GM12878 (cell line): ENCODE results near the gene RMI2. TPM values are rescaled to one million over a fixed set of nuclear protein-coding genes. Genes with fewer than 3 reads are reported as not detected.

Source experiments
- ATAC-seq: fragments of 200-7000 bp; cut with Tn5 transposase; 3 replicates; pipeline ENCODE4 v1.9.1; 2020; ENCODE audit warnings: mild to moderate bottlenecking, moderate library complexity
- BruUV-seq: library from RNA; stranded (reverse); fragments of 400-500 nt; replicated peaks from 2 replicates; lab custom pipeline; 2021; lab: Mats Ljungman, UMichigan
- CTCF ChIA-PET: fragments of 300-600 bp; sonication (Branson Sonifier 250); formaldehyde crosslinking; extraction: SDS; loops from one replicate; lab custom pipeline; 2021; ENCODE audit warnings: inconsistent platforms; lab: Yijun Ruan, JAX
- POLR2A ChIA-PET: fragments of 350-600 bp; formaldehyde crosslinking; extraction: SDS; loops from one replicate; lab custom pipeline; 2021; ENCODE audit warnings: inconsistent platforms; lab: Charles Lee
- RAD21 ChIA-PET: fragments of 300-600 bp; sonication (Branson Sonifier 250); formaldehyde crosslinking; loops from one replicate; lab custom pipeline; 2023; ENCODE audit warnings: antibody characterized with exemption; ENCODE audit not compliant: unreplicated experiment; lab: Charles Lee
- SMC1A ChIA-PET: fragments of 300-600 bp; sonication (Branson Sonifier 250); formaldehyde crosslinking; loops from one replicate; lab custom pipeline; 2023; ENCODE audit not compliant: unreplicated experiment, uncharacterized antibody; lab: Charles Lee
- DNase-seq: peaks from one replicate; pipeline ENCODE4 v3.0.0-alpha.2; 2011; ENCODE audit warnings: low read depth, low spot score
- FAIRE-seq: peaks from 3 replicates; lab custom pipeline; 2011; peaks lifted over from hg19 to GRCh38; lab: Jason Lieb, UNC
- H2AFZ ChIP-seq: 2 replicates; pipeline ENCODE4 v1.6.0; 2011; ENCODE audit warnings: low read depth, low read length, control low read depth; ENCODE audit not compliant: control insufficient read depth
- H3K27ac ChIP-seq: 2 replicates; pipeline ENCODE4 v1.5.1; 2011; ENCODE audit warnings: control low read depth; ENCODE audit not compliant: control insufficient read depth, insufficient read depth
- H3K27me3 ChIP-seq, 2 experiments: replicated peaks in 1 of 2; 2 replicates each; pipeline versions ENCODE4 v1.6.0 to v1.6.1; 2011; ENCODE audit warnings: low read length in 1 of 2; ENCODE audit not compliant: control insufficient read depth in 2 of 2, insufficient read depth in 2 of 2
- H3K36me3 ChIP-seq, 2 experiments: 2 replicates each; pipeline ENCODE4 v1.5.1; 2011; ENCODE audit warnings: low read length in 1 of 2; ENCODE audit not compliant: control insufficient read depth in 2 of 2, insufficient read depth in 2 of 2
- H3K4me1 ChIP-seq: 2 replicates; pipeline ENCODE4 v1.6.1; 2011; ENCODE audit warnings: mild to moderate bottlenecking, low read length, moderate library complexity, mixed read lengths; ENCODE audit not compliant: control insufficient read depth, insufficient read depth
- H3K4me2 ChIP-seq: 2 replicates; pipeline ENCODE4 v1.6.0; 2011; ENCODE audit warnings: control low read depth; ENCODE audit not compliant: control insufficient read depth, insufficient read depth
- H3K4me3 ChIP-seq: fragments of 200-600 bp; sonication (generic); 2 replicates; pipeline ENCODE4 v1.5.1; 2016
- H3K79me2 ChIP-seq: 2 replicates; pipeline ENCODE4 v1.6.0; 2011; ENCODE audit warnings: low read length; ENCODE audit not compliant: control insufficient read depth, insufficient read depth
- H3K9ac ChIP-seq: 2 replicates; pipeline ENCODE4 v1.8.0; 2011; ENCODE audit warnings: low read length, control low read depth, mixed read lengths; ENCODE audit not compliant: control insufficient read depth, insufficient read depth
- H3K9me3 ChIP-seq: replicated peaks from 3 replicates; pipeline ENCODE4 v1.5.1; 2011; ENCODE audit warnings: mild to moderate bottlenecking, low read length; ENCODE audit not compliant: control insufficient read depth, insufficient read depth
- H4K20me1 ChIP-seq: 2 replicates; pipeline ENCODE4 v1.6.0; 2011; ENCODE audit not compliant: control insufficient read depth, insufficient read depth
- NFYB ChIP-seq: IDR thresholded peaks from 2 replicates; pipeline ENCODE4 v1.6.1; 2011; ENCODE audit warnings: low read depth, mild to moderate bottlenecking, low read length, improper control_type of control experiment, moderate library complexity; ENCODE audit not compliant: insufficient read depth
- RAD21 ChIP-seq: IDR thresholded peaks from 2 replicates; pipeline ENCODE4 v1.6.1; 2011; ENCODE audit warnings: mild to moderate bottlenecking, low read depth, low read length, moderate library complexity; ENCODE audit not compliant: insufficient read depth
- RAD51 ChIP-seq: fragments of 450-650 bp; IDR thresholded peaks from 2 replicates; pipeline ENCODE4 v1.6.1; 2016; ENCODE audit warnings: moderate library complexity, mild to moderate bottlenecking, inconsistent platforms
- RELA ChIP-seq: fragments of 450-650 bp; IDR thresholded peaks from 2 replicates; pipeline ENCODE4 v1.8.0; 2014; ENCODE audit warnings: borderline replicate concordance; ENCODE audit not compliant: partially characterized antibody
- SMAD1 ChIP-seq: fragments of 450-650 bp; IDR thresholded peaks from 2 replicates; pipeline ENCODE4 v1.6.1; 2018; ENCODE audit warnings: mild to moderate bottlenecking, low read depth; ENCODE audit not compliant: partially characterized antibody
- SREBF1 ChIP-seq: IDR thresholded peaks from 2 replicates; pipeline ENCODE4 v1.6.1; 2012; ENCODE audit warnings: mild to moderate bottlenecking, low read length
- ZNF622 ChIP-seq: fragments of 450-650 bp; IDR thresholded peaks from 2 replicates; pipeline ENCODE4 v1.6.1; 2017; ENCODE audit warnings: mild to moderate bottlenecking, inconsistent platforms
- WGBS: methylation state at CpG from one replicate; pipeline ENCODE4 v1.1.6; 2016; ENCODE audit warnings: low lambda C conversion rate; ENCODE audit not compliant: insufficient replicate concordance, insufficient coverage; ENCODE audit errors: missing lambda C conversion rate; 5-methylcytosine and 5-hydroxymethylcytosine counted together
- in situ Hi-C: fragments of 300-500 bp; cut with MboI; formaldehyde crosslinking; loops from 9 replicates; pipeline ENCODE4 v1.14.3; 2018; ENCODE audit warnings: mixed read lengths
- intact Hi-C: fragments of 100-400 bp; cut with micrococcal nuclease; formaldehyde crosslinking; loops from one replicate; pipeline ENCODE4 v1.14.2; 2022; ENCODE audit not compliant: unreplicated experiment
- polyA plus RNA-seq, 11 experiments: library from polyadenylated mRNA; depleted of rRNA in 4 of 11; unstranded in 6 of 11; stranded (reverse) in 5 of 11; fragments of >200 nt; fragmentation: Nextera tagmentation in 4 of 11; fragmentation: Illumina TruSeq in 1 of 11; extraction: Ambion mirVana in 4 of 11; extraction: Trizol in 1 of 11; gene quantifications; 1 replicate in 1 of 11; 2 replicates in 10 of 11; pipeline versions ENCODE4 v1.2.1 to v1.2.3, GENCODE V29; 2011 to 2016; ENCODE audit warnings: inconsistent platforms in 2 of 11, missing spikeins in 2 of 11, low read depth in 1 of 11
- total RNA-seq, 4 experiments: library from RNA; depleted of rRNA in 3 of 4; stranded (reverse); fragments of >200 nt in 3 of 4; fragmentation: Illumina TruSeq in 1 of 4; extraction: Trizol in 1 of 4; gene quantifications; 2 replicates each; pipeline versions ENCODE4 v1.2.1 to v1.2.3, GENCODE V29; 2013 to 2021
- TF ChIP-seq, protein P1 (sequence below): fragments of 450-650 bp; formaldehyde crosslinking; IDR thresholded peaks from 2 replicates; pipeline ENCODE4 v1.4.0; 2022; ENCODE audit warnings: mild to moderate bottlenecking, moderate library complexity

RMI2 gene
- total and polyA plus RNA-seq, 10 of the 15 experiments (the other 5 are each of a cell fraction or from before 2014, with no cell fraction given), result 9.6 to 68.8 (median 32.1) TPM

DNA sequence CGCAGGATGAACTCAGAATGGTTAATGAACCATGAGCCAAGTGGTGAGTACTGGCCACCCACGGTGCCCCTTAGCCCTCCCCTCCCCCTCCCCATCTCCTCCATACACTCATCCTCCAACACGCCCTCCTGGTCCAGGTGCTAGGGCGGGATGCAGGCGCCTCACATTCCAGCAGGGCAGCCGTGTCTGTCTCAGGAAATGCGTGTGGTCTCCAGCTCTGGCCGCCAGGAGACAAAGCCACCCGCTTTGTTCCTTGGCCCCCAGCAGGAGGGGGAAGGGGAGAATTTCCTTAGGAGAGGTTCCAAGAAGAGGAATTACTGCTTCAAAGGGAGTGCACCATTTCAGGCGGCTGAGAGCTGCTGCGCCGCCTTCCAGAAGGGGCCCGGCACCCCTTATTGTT lies 29.7 kb upstream of the RMI2 start:
- intact Hi-C loops (no loop called here), in situ Hi-C loops (no loop called here)
- RAD21 ChIA-PET, result interaction anchor here (1.0 to 8.5 kb wide), 2 partner anchors 39 to 59 kb away, joined by 4 to 104 read pairs; partner anchors contain the start of gene SOCS1
- POLR2A ChIA-PET, result no interaction called here
- WGBS, result 84% methylated on average over 12 of the region's 13 CpGs
- Histone ChIP-seq H3K79me2 (no peaks in the 10 kb centered on the region), H3K4me1 (peaks cover 31% of the 10 kb centered on the region), H3K4me2 (no peak overlapping the region), H3K9ac (no peak overlapping the region), H3K36me3 (no peaks in the 10 kb centered on the region), H3K27ac (no peak overlapping the region), H3K9me3 (no peaks in the 10 kb centered on the region; the same call in 2 of the 3 replicates), H2AFZ (no peak overlapping the region), H3K4me3 (no peak overlapping the region), H3K27me3 (no peaks in the 10 kb centered on the region; a peak in 1 of 4 replicates), H4K20me1 (no peaks in the 10 kb centered on the region)
- no peak for DNase-seq
- SMC1A ChIA-PET, result interaction anchor here (1.3 kb wide), 1 partner anchor 9 kb away, joined by 4 read pairs; no protein-coding TSS in a partner anchor
- no peak for TF ChIP-seq SMAD1
- no peak for TF ChIP-seq RAD21
- FAIRE-seq, result no peak
- BruUV-seq, result no TSS peak
- CTCF ChIA-PET, result no interaction called here
- ATAC-seq, result no peak

GRCh38 chr16:11316331-11317015 lies 28.8 kb upstream of the RMI2 start:
- Histone ChIP-seq H2AFZ (no peak overlapping the region), H3K4me2 (no peak overlapping the region), H3K27me3 (no peaks in the 10 kb centered on the region; a peak in 1 of 4 replicates), H4K20me1 (no peaks in the 10 kb centered on the region), H3K4me3 (no peak overlapping the region), H3K4me1 (peaks cover 26% of the 10 kb centered on the region), H3K79me2 (no peaks in the 10 kb centered on the region), H3K27ac (no peak overlapping the region), H3K9ac (no peak overlapping the region), H3K36me3 (no peaks in the 10 kb centered on the region), H3K9me3 (no peaks in the 10 kb centered on the region; the same call in 2 of the 3 replicates)
- ChIA-PET CTCF (no interaction called here), RAD21 (no interaction called here), POLR2A (interaction anchor here (0.6 kb wide), 1 partner anchor 34 kb away, joined by 4 read pairs; no protein-coding TSS in a partner anchor), SMC1A (interaction anchor here (1.3 kb wide), 1 partner anchor 8 kb away, joined by 4 read pairs; no protein-coding TSS in a partner anchor)
- in situ Hi-C loops (no loop called here), intact Hi-C loops (no loop called here)
- DNase-seq (no peak), FAIRE-seq (no peak), ATAC-seq (no peak)
- BruUV-seq, result no TSS peak
- 77% methylated on average over 23 of the region's 23 CpGs for WGBS
- TF ChIP-seq, protein P1, sequence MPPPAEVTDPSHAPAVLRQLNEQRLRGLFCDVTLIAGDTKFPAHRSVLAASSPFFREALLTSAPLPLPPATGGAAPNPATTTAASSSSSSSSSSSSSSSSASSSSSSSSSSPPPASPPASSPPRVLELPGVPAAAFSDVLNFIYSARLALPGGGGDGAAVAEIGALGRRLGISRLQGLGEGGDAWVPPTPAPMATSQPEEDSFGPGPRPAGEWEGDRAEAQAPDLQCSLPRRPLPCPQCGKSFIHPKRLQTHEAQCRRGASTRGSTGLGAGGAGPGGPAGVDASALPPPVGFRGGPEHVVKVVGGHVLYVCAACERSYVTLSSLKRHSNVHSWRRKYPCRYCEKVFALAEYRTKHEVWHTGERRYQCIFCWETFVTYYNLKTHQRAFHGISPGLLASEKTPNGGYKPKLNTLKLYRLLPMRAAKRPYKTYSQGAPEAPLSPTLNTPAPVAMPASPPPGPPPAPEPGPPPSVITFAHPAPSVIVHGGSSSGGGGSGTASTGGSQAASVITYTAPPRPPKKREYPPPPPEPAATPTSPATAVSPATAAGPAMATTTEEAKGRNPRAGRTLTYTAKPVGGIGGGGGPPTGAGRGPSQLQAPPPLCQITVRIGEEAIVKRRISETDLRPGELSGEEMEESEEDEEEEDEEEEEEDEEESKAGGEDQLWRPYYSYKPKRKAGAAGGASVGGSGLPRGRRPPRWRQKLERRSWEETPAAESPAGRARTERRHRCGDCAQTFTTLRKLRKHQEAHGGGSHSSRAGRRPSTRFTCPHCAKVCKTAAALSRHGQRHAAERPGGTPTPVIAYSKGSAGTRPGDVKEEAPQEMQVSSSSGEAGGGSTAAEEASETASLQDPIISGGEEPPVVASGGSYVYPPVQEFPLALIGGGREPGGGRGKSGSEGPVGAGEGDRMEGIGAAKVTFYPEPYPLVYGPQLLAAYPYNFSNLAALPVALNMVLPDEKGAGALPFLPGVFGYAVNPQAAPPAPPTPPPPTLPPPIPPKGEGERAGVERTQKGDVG (CRISPR knock-in tag), result no peak
- TF ChIP-seq RELA, result no peak
- no peak for TF ChIP-seq SREBF1
- TF ChIP-seq RAD51, result no peak
- no peak for TF ChIP-seq ZNF622
- no peak for TF ChIP-seq NFYB
